ENCODE measurements around the gene PRRC2A.

DNA sequence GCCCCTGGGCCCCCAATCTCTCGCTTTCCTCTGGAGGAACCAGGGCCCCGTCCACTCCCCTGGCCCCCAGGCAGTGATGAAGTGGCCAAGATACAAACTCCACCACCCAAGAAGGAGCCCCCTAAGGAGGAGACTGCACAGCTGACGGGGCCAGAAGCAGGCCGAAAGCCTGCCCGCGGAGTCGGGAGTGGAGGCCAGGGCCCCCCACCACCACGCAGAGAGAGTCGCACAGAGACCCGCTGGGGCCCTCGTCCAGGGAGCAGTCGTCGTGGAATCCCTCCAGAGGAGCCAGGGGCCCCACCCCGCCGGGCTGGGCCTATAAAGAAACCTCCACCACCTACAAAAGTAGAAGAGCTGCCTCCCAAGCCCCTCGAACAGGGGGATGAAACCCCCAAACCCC lies 10.7 kb downstream of the PRRC2A start:
- TF ChIP-seq, protein P1, sequence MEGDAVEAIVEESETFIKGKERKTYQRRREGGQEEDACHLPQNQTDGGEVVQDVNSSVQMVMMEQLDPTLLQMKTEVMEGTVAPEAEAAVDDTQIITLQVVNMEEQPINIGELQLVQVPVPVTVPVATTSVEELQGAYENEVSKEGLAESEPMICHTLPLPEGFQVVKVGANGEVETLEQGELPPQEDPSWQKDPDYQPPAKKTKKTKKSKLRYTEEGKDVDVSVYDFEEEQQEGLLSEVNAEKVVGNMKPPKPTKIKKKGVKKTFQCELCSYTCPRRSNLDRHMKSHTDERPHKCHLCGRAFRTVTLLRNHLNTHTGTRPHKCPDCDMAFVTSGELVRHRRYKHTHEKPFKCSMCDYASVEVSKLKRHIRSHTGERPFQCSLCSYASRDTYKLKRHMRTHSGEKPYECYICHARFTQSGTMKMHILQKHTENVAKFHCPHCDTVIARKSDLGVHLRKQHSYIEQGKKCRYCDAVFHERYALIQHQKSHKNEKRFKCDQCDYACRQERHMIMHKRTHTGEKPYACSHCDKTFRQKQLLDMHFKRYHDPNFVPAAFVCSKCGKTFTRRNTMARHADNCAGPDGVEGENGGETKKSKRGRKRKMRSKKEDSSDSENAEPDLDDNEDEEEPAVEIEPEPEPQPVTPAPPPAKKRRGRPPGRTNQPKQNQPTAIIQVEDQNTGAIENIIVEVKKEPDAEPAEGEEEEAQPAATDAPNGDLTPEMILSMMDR (IDR thresholded peaks at IDR 0.05; ENCODE audit: insufficient read depth, low read length), result no peak
- TF ChIP-seq GABPA (IDR thresholded peaks at IDR 0.05; ENCODE audit: low read depth), result no peak
- TF ChIP-seq SPI1 (IDR thresholded peaks at IDR 0.05; ENCODE audit: borderline replicate concordance, low read depth), result no peak
- TF ChIP-seq, protein P2, sequence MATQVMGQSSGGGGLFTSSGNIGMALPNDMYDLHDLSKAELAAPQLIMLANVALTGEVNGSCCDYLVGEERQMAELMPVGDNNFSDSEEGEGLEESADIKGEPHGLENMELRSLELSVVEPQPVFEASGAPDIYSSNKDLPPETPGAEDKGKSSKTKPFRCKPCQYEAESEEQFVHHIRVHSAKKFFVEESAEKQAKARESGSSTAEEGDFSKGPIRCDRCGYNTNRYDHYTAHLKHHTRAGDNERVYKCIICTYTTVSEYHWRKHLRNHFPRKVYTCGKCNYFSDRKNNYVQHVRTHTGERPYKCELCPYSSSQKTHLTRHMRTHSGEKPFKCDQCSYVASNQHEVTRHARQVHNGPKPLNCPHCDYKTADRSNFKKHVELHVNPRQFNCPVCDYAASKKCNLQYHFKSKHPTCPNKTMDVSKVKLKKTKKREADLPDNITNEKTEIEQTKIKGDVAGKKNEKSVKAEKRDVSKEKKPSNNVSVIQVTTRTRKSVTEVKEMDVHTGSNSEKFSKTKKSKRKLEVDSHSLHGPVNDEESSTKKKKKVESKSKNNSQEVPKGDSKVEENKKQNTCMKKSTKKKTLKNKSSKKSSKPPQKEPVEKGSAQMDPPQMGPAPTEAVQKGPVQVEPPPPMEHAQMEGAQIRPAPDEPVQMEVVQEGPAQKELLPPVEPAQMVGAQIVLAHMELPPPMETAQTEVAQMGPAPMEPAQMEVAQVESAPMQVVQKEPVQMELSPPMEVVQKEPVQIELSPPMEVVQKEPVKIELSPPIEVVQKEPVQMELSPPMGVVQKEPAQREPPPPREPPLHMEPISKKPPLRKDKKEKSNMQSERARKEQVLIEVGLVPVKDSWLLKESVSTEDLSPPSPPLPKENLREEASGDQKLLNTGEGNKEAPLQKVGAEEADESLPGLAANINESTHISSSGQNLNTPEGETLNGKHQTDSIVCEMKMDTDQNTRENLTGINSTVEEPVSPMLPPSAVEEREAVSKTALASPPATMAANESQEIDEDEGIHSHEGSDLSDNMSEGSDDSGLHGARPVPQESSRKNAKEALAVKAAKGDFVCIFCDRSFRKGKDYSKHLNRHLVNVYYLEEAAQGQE (IDR thresholded peaks at IDR 0.05; ENCODE audit: insufficient replicate concordance, low read depth), result no peak
- no peak for TF ChIP-seq POLR2AphosphoS5 (IDR thresholded peaks at IDR 0.05; ENCODE audit: low read depth)
